Body of pancreas (tissue), 4 donors: ENCODE results near the gene TPH2. TPM values are rescaled to one million over a fixed set of nuclear protein-coding genes. Genes with fewer than 3 reads are reported as not detected.

Source experiments
- ATAC-seq: fragments of 150-250 bp; one replicate; pipeline ENCODE4 v1.9.1; 2016
- DNase-seq, 4 donors: peaks; one replicate each; pipeline ENCODE4 v3.0.0-alpha.2; 2019
- H3K27ac ChIP-seq, 4 donors: fragments of 200-600 bp; sonication (generic); 1 replicate in 3 of 4; 2 replicates in 1 of 4; pipeline versions ENCODE4 v1.5.1 to v1.6.1; 2016 to 2019; ENCODE audit warnings: mild to moderate bottlenecking in 1 of 4, mixed read lengths in 1 of 4, moderate library complexity in 1 of 4
- H3K27me3 ChIP-seq, 2 donors: fragments of 200-600 bp; sonication (generic); one replicate each; pipeline ENCODE4 v1.6.0; 2016; ENCODE audit warnings: mild to moderate bottlenecking in 1 of 2
- H3K36me3 ChIP-seq, 2 donors: fragments of 200-600 bp; sonication (generic); replicated peaks in 1 of 2; 2 replicates each; pipeline ENCODE4 v1.5.1; 2016; ENCODE audit warnings: low read depth in 2 of 2; ENCODE audit not compliant: insufficient read depth in 1 of 2
- H3K4me1 ChIP-seq: fragments of 200-600 bp; sonication (generic); one replicate; pipeline ENCODE4 v1.6.0; 2016
- H3K4me3 ChIP-seq, 2 donors: fragments of 200-600 bp; sonication (generic); 1 replicate in 1 of 2; 2 replicates in 1 of 2; pipeline ENCODE4 v1.5.1; 2016 to 2019
- H3K9me3 ChIP-seq, 3 donors: fragments of 200-600 bp; sonication (generic); 1 replicate in 2 of 3; 2 replicates in 1 of 3; pipeline ENCODE4 v1.5.1; 2016
- CTCF ChIP-seq, 7 experiments: fragments of 450-650 bp in 4 of 7; fragments of 200-600 bp in 3 of 7; sonication (generic) in 3 of 7; IDR thresholded peaks; one replicate each; pipeline ENCODE4 v1.5.1; 2016 to 2019; ENCODE audit warnings: antibody characterized with exemption in 7 of 7
- POLR2A ChIP-seq, 3 donors: fragments of 450-650 bp; IDR thresholded peaks; one replicate each; pipeline ENCODE4 v1.6.1; 2016; ENCODE audit warnings: antibody characterized with exemption in 3 of 3, mild to moderate bottlenecking in 2 of 3
- WGBS, 2 donors: methylation state at CpG; one replicate each; pipeline ENCODE4 v1.1.5; 2017; 5-methylcytosine and 5-hydroxymethylcytosine counted together
- intact Hi-C: fragments of 100-400 bp; cut with DNase I; formaldehyde crosslinking; loops from one replicate; pipeline ENCODE4 v1.15.1; 2023
- total RNA-seq, 2 donors: library from RNA; depleted of rRNA; stranded (reverse); fragments of >200 nt; gene quantifications; one replicate each; pipeline ENCODE4 v1.1.0, GENCODE V29; 2016

TPH2 gene
- total RNA-seq, 2 donors from 2014 or later: 0.26 TPM; not detected in 1

DNA sequence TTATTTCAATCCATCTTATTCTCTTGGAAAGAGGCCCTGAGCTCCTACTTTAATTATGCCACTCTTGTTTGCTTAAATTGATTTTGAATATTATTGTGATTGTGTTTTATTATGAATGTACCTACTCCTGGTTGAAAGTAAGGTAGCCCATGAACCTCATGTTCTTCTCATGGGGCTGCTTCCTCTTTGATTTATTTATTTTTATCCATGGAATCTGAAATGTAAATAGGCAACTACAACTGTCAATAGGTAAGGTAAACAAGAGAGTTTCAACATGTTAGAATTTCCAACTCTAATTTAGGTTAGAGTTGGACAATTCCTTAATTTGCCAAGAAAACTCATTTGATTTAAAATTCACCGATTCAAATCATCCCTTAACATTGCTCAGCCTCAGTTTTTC is 16.2 kb downstream of the TPH2 start:
- H3K4me1 ChIP-seq: no peaks in the 10 kb centered on the region
- no peak overlapping the region for H3K27ac ChIP-seq
- DNase-seq (no peak), ATAC-seq (no peak)
- TF ChIP-seq POLR2A (IDR thresholded peaks at IDR 0.05) (no peak), CTCF (IDR thresholded peaks at IDR 0.05) (no peak)
- no peaks in the 10 kb centered on the region for H3K9me3 ChIP-seq
- no peak overlapping the region for H3K4me3 ChIP-seq
- intact Hi-C loops: no loop called here
- 71 to 80% methylated on average over 1 of the region's 1 CpG for WGBS, 2 donors
- no peaks in the 10 kb centered on the region for H3K27me3 ChIP-seq
- no peaks in the 10 kb centered on the region for H3K36me3 ChIP-seq

DNA sequence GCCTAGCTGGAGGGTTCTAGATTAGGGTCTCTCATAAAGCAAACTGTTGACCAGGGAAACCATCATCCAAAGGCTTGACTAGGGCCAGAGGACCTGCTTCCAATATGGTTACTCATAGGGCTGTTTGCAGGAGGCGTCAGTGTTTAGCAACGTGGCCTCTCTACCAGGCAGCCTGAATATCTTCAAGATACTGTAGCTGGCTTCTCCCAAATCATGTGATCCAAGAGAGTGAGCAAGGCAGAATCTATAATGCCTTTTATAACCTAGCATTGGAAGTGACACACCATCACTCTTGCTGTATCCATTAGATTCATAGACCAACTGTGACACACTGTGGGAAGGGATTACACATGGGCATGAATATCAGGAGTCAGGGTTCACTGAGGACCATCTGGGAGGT is 17.3 kb downstream of the TPH2 start:
- H3K27me3 ChIP-seq: no peaks in the 10 kb centered on the region
- H3K36me3 ChIP-seq: no peaks in the 10 kb centered on the region
- H3K4me3 ChIP-seq: no peak overlapping the region
- TF ChIP-seq POLR2A (IDR thresholded peaks at IDR 0.05) (no peak), CTCF (IDR thresholded peaks at IDR 0.05) (no peak)
- intact Hi-C loops: no loop called here
- H3K27ac ChIP-seq: no peak overlapping the region
- DNase-seq (no peak), ATAC-seq (no peak)
- H3K9me3 ChIP-seq: no peaks in the 10 kb centered on the region
- WGBS, 2 donors: 55 to 77% methylated on average over 2 of the region's 2 CpGs
- no peaks in the 10 kb centered on the region for H3K4me1 ChIP-seq

DNA sequence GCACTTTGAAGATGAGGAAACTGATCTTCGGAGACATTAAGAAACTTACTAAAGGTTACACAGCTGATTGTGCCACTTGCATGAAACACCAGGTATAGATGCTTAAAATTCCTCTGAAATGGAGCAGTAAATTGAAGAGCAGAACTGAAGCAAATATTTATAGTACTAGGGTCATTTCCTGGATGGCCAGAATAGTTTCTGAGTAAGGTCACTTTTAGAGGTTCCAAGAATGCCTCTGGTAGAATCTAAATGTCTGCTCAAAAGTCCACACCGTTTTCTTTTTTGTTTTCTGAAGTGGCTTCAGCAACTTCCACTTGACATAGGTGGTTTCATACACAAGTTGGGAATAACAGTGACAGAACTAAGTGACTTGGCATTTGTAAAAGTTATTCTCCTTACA is 19.4 kb downstream of the TPH2 start:
- Histone ChIP-seq H3K4me1 (no peaks in the 10 kb centered on the region), H3K27ac (no peak overlapping the region), H3K9me3 (no peaks in the 10 kb centered on the region), H3K27me3 (no peaks in the 10 kb centered on the region), H3K4me3 (no peak overlapping the region), H3K36me3 (no peaks in the 10 kb centered on the region)
- DNase-seq (no peak), ATAC-seq (no peak)
- TF ChIP-seq CTCF (IDR thresholded peaks at IDR 0.05) (no peak), POLR2A (IDR thresholded peaks at IDR 0.05) (no peak)
- 19 to 29% methylated on average over 2 of the region's 2 CpGs for WGBS, 2 donors
- intact Hi-C loops: no loop called here

DNA sequence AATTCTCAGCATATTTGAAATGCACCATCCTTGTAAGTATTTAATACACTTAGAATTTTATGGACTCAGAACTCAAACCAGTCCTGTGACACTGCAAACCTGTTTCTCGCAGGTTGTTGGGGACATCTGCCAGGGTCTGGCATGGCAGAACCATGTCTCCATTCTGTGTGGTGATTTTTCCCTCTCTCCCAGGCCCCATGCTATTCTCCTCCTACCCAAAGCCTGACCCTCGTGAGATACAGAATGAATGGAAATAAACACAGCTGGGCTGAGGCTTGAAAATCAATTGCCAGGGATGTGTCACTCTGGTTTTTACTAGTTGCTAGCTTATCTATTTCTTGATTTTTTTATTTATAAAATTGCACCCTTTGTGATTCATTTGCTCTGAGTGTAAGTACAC is 19.8 kb downstream of the TPH2 start:
- Histone ChIP-seq H3K36me3 (no peaks in the 10 kb centered on the region), H3K4me3 (no peak overlapping the region), H3K4me1 (no peaks in the 10 kb centered on the region), H3K27ac (no peak overlapping the region), H3K27me3 (no peaks in the 10 kb centered on the region), H3K9me3 (no peaks in the 10 kb centered on the region)
- TF ChIP-seq POLR2A (IDR thresholded peaks at IDR 0.05) (no peak), CTCF (IDR thresholded peaks at IDR 0.05) (no peak)
- whole genome bisulfite sequencing, 2 donors: 43 to 45% methylated on average over 2 of the region's 2 CpGs
- ATAC-seq (no peak), DNase-seq (no peak)
- intact Hi-C loops: no loop called here

DNA sequence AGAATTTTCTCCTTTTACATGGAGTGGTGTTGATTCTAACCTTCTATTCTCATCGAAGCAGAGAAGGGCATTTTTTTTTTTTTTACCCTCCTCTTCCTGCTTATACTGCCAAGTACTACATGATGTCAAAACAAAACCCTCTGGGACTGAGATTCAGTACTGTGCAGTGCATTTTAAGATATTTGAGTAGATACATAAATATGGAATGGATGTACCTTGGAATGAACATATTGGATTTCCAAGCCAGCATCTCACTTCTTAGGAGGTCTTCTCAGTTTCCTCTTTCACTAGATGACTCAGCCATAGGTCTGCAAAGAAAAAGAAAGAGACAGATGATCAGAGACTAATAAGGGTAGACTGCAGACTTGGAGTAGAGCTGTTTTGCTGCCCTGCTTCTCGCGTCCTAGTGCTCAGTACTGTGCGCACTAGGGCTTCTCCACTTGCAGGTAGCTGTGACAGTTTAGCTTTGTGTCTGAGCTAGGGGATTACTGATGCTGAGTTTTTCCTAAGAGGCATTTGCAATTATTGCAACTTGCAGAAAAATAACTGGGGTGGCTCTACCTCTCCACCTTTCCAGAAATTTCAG is 20.4 kb downstream of the TPH2 start:
- H3K27me3 ChIP-seq: no peaks in the 10 kb centered on the region
- H3K9me3 ChIP-seq: no peaks in the 10 kb centered on the region
- ATAC-seq: no peak
- H3K4me1 ChIP-seq: no peaks in the 10 kb centered on the region
- intact Hi-C loops: no loop called here
- H3K4me3 ChIP-seq: no peak overlapping the region
- TF ChIP-seq POLR2A (IDR thresholded peaks at IDR 0.05) (no peak), CTCF (IDR thresholded peaks at IDR 0.05) (no peak)
- DNase-seq: no peak
- H3K27ac ChIP-seq: no peak overlapping the region
- 50 to 59% methylated on average over 4 of the region's 4 CpGs for WGBS, 2 donors
- no peaks in the 10 kb centered on the region for H3K36me3 ChIP-seq
